ENCODE measurements around the gene C1orf174. TPM values are rescaled to one million over a fixed set of nuclear protein-coding genes. Genes with fewer than 3 reads are reported as not detected.

C1orf174 gene
- total and polyA plus RNA-seq, 2 of the 13 experiments (the other 11 are each of a cell fraction or from before 2014, with no cell fraction given): 21.6 to 31.4 TPM

- TF ChIP-seq ATF6 (CRISPR knock-in tag; conservative IDR thresholded peaks at IDR 0.05): no peak
- no peak for TF ChIP-seq GPBP1L1 (CRISPR knock-in tag; IDR thresholded peaks at IDR 0.05)
- 0 out of 2 replicates have a peak, but pooled peaks have one; percentile 58 for TF ChIP-seq ZNF709 (CRISPR knock-in tag; IDR thresholded peaks at IDR 0.05)
- no peak for TF ChIP-seq ZFP37 (CRISPR knock-in tag; IDR thresholded peaks at IDR 0.05; ENCODE audit: borderline replicate concordance)
- peak; percentile 88 for TF ChIP-seq ARID4A (CRISPR knock-in tag; IDR thresholded peaks at IDR 0.05; ENCODE audit: borderline replicate concordance)
- TF ChIP-seq SMARCC2 (IDR thresholded peaks at IDR 0.05): no peak
- peak; percentile 57; the same call in 1 of the 2 replicates for TF ChIP-seq ZNF362 (CRISPR knock-in tag; IDR thresholded peaks at IDR 0.05; ENCODE audit: borderline replicate concordance)
- TF ChIP-seq SPEN (CRISPR knock-in tag; IDR thresholded peaks at IDR 0.05; ENCODE audit: low read depth): peak; percentile 78
- no peak for TF ChIP-seq ZNF841 (CRISPR knock-in tag; IDR thresholded peaks at IDR 0.05; ENCODE audit: borderline replicate concordance)
- peak; percentile 74; the same call in 1 of the 2 replicates for TF ChIP-seq TGIF2 (CRISPR knock-in tag; IDR thresholded peaks at IDR 0.05)
- 0 out of 2 replicates have a peak, but pooled peaks have one; percentile 20 for TF ChIP-seq ZNF761 (CRISPR knock-in tag; conservative IDR thresholded peaks at IDR 0.05)
- TF ChIP-seq NAIF1 (CRISPR knock-in tag; IDR thresholded peaks at IDR 0.05; ENCODE audit: borderline replicate concordance): no peak; the same call in 1 of the 2 replicates
- TF ChIP-seq ZNF510 (CRISPR knock-in tag; IDR thresholded peaks at IDR 0.05; ENCODE audit: low read depth): no peak
- TF ChIP-seq TFE3 (CRISPR knock-in tag; IDR thresholded peaks at IDR 0.05): peak; percentile 74
- TF ChIP-seq MLLT10 (CRISPR knock-in tag; IDR thresholded peaks at IDR 0.05): no peak
- peak; percentile 3; the same call in 1 of the 2 replicates for TF ChIP-seq EED (CRISPR knock-in tag; IDR thresholded peaks at IDR 0.05)
- no peak for TF ChIP-seq GLI4 (CRISPR knock-in tag; IDR thresholded peaks at IDR 0.05; ENCODE audit: borderline replicate concordance)
- TF ChIP-seq ZFP62 (CRISPR knock-in tag; IDR thresholded peaks at IDR 0.05): no peak
- TF ChIP-seq CEBPG (CRISPR knock-in tag; IDR thresholded peaks at IDR 0.05): peak; percentile 56
Observed at GRCh38 chr1:3900150-3900968, at the start of gene C1orf174 (continued).
